Measurements from ENCODE around the gene OGG1. TPM values are rescaled to one million over a fixed set of nuclear protein-coding genes. Genes with fewer than 3 reads are reported as not detected.

Gene OGG1
- total RNA-seq, 1 donor from 2014 or later = 38.4 TPM

DNA sequence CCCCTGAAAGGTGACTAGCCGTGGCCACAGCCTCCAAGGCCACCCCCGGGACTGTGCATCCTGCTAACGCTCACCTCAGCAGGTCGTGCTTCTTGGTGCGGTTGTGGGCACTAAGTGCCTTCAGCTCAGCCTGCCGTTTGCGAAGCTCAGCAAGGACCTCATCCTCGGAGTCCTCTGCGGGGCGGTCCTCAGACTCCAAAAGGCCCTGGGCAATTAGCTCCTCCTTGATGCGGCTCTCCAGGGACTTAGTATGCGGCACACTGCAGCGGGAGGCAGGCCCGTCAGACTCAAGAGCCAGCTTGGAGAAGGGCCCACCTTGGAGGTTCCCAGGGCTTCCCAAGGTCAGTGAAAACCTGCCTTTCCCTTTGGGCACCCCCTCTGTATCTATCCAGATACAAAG, 34.2 kb downstream of the OGG1 start:
- Mint-ChIP-seq H3K4me1 (ENCODE audit: low read depth) (peaks cover 55% of the 10 kb centered on the region), H3K9me3 (no peaks in the 10 kb centered on the region), H3K4me3 (ENCODE audit: low read depth) (no peak overlapping the region), H3K27me3 (ENCODE audit: low read depth) (no peaks in the 10 kb centered on the region), H3K36me3 (ENCODE audit: low read depth) (peaks cover 76% of the 10 kb centered on the region), H3K27ac (no peak overlapping the region)
- intact Hi-C loops (cut with micrococcal nuclease) = no loop called here
- DNase-seq (ENCODE audit: low spot score) = no peak

DNA sequence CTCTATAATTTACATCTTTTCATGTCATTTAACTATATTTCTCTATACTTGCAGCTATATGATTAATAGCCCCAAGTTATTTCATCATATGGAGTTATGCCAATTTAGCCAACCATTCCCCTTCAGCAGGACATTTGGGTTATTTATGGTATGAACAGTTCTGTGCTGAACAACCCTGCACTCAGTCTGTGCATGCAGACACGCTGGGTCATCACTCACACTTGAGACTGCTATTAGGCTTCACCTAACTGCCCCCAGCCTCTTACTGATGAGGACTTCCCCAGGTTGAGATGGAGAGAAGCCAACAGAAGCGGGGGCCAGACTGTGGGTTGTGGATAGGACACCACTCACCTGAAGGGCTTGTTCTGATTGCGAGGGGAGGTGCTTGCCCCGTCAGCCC, 35.2 kb downstream of the OGG1 start:
- Mint-ChIP-seq H3K9me3 (no peaks in the 10 kb centered on the region), H3K27ac (no peak overlapping the region), H3K36me3 (ENCODE audit: low read depth) (peaks cover 78% of the 10 kb centered on the region), H3K27me3 (ENCODE audit: low read depth) (no peaks in the 10 kb centered on the region), H3K4me1 (ENCODE audit: low read depth) (peaks cover 54% of the 10 kb centered on the region), H3K4me3 (ENCODE audit: low read depth) (no peak overlapping the region)
- intact Hi-C loops (cut with micrococcal nuclease) = no loop called here
- DNase-seq (ENCODE audit: low spot score) = no peak

DNA sequence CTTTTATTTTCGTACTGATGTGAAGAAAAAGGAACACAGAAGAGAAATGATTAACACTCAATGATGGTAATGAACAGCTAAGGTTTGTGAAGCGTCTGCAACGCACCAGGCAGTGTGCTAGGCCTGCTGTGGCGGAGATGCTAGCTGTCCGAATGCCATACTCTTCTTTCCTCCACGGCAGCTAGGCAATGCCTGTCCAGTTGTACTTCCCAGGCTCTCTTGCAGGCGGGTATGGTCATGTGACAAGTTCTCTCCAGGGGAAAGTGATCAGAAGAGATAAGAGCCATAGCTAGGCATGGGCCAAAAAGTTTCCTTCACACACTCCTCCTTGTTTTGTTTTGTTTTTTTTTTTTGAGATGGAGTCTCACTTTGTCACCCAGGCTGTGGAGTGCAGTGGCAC, 35.9 kb downstream of the OGG1 start:
- Mint-ChIP-seq H3K9me3 (no peaks in the 10 kb centered on the region), H3K36me3 (ENCODE audit: low read depth) (peaks cover 79% of the 10 kb centered on the region), H3K4me3 (ENCODE audit: low read depth) (no peak overlapping the region), H3K4me1 (ENCODE audit: low read depth) (peaks cover 54% of the 10 kb centered on the region), H3K27ac (peak overlapping the region; percentile 62), H3K27me3 (ENCODE audit: low read depth) (no peaks in the 10 kb centered on the region)
- no peak for DNase-seq (ENCODE audit: low spot score)
- intact Hi-C loops (cut with micrococcal nuclease) = no loop called here

DNA sequence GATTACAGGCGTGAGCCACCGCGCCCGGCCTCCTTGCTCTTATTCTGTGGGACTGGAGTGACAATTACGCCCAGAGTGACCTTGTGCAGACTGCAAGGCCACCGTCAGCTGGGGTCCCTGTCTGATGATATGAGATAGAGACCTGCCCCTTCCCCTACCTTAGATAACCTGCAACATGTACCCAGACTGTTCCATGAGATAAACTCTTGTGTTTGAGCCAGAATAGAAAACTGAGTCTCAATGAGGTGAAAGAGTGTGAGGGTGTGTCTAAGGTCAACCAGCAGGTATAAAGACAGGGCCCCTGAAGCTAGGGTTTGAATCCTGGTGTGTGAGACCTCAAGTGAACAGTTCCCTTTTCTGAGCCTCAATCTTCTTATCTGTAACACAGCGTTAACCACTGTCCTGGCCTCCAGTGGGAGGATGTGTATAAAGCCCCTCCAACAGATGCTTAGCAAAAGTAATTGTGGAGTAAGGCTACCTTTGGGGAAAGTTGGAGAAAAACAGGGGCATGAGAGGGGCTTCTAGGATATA, 36.5 kb downstream of the OGG1 start:
- no peak overlapping the region for H3K4me3 Mint-ChIP-seq (ENCODE audit: low read depth)

DNA sequence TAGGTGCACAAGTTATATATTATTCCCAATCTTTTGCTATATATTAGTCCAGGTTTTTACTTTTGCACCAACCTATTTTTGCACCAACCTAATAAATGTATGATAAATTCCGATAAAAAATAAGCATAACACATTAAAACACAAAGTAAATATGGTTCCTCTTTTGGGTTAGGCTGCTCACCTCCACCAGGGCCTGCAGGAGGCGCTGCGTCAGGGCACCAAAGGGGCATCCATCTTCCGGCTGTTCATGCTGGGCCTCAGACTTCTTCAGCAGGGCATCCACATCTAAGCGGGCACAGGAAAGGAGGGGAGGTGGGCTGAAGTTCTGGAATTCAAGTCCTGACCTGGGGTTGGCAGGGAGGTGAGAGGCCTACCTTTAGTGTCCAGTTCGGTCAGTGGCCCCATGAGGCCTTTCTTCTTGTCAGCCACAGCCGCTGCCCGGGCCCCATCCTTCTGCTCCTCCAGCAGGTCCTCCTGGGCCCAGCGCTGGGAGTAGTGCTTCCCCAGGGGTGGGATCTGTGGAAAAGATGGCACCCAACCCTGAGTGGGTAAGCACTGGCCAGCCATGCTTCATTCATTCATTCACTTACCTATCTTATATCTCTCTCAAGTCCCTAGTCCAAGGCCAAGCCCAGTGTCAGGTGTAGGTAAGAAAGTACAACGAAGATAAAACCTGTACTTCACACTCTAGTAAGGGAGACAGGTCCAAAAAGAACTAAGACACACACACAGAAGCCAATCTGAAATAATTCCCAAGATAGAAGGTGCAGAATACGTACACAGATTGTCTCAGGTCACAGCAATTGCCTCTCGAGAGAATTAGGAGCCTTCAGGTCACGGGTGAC, 37.3 kb downstream of the OGG1 start:
- DNase-seq (ENCODE audit: low spot score) = no peak
- peak overlapping the region; percentile 94 for H3K27ac Mint-ChIP-seq
- H3K36me3 Mint-ChIP-seq (ENCODE audit: low read depth) = peaks cover 79% of the 10 kb centered on the region
- H3K4me1 Mint-ChIP-seq (ENCODE audit: low read depth) = peaks cover 58% of the 10 kb centered on the region
- H3K9me3 Mint-ChIP-seq = no peaks in the 10 kb centered on the region
- H3K4me3 Mint-ChIP-seq (ENCODE audit: low read depth) = peak overlapping the region; percentile 60
- intact Hi-C loops (cut with micrococcal nuclease) = loop anchor here (1.0 kb wide), 1 partner anchor 9 kb away; no protein-coding TSS in a partner anchor
- H3K27me3 Mint-ChIP-seq (ENCODE audit: low read depth) = no peaks in the 10 kb centered on the region

More for the DNA sequence above, 36.5 kb downstream of the OGG1 start:
- H3K27ac Mint-ChIP-seq = peak overlapping the region; percentile 56
- intact Hi-C loops (cut with micrococcal nuclease) = no loop called here
- H3K36me3 Mint-ChIP-seq (ENCODE audit: low read depth) = peaks cover 80% of the 10 kb centered on the region
- peaks cover 56% of the 10 kb centered on the region for H3K4me1 Mint-ChIP-seq (ENCODE audit: low read depth)
- H3K9me3 Mint-ChIP-seq = no peaks in the 10 kb centered on the region
- DNase-seq (ENCODE audit: low spot score) = no peak
- H3K27me3 Mint-ChIP-seq (ENCODE audit: low read depth) = no peaks in the 10 kb centered on the region

- peak; percentile 34 for DNase-seq (ENCODE audit: low spot score)
- peak overlapping the region; percentile 94 for H3K27ac Mint-ChIP-seq
- intact Hi-C loops (cut with micrococcal nuclease) = loop anchor here (1.0 kb wide), 1 partner anchor 9 kb away; no protein-coding TSS in a partner anchor
Observed at GRCh38 chr3:9787714-9788113, 38.0 kb downstream of the OGG1 start.

DNA sequence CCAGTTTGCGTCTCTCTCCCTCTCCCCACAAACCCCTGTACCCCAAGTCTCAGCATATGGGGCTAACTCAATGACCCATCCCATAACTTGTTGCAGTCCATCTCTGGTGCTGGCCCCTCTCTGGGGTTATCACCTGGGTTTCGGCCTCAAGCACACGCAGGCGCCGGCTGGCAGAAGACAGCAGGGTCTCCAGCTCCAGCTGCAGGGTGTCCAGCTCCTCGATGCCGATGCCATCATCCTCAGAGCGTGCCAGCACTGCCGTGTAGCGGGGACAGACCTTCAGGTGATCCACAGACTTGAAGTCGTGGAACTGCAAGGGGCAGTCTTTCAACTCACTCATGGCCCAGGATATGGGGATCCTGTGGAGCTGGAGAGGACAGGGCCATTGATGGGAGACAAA, 41.4 kb downstream of the OGG1 start:
- Mint-ChIP-seq H3K9me3 (no peaks in the 10 kb centered on the region), H3K27ac (peak overlapping the region; percentile 98), H3K4me3 (ENCODE audit: low read depth) (peak overlapping the region; percentile 99), H3K36me3 (ENCODE audit: low read depth) (peaks cover 71% of the 10 kb centered on the region), H3K4me1 (ENCODE audit: low read depth) (peaks cover 61% of the 10 kb centered on the region), H3K27me3 (ENCODE audit: low read depth) (no peaks in the 10 kb centered on the region)
- intact Hi-C loops (cut with micrococcal nuclease) = loop anchor here (5.0 to 10.0 kb wide), 2 partner anchors 141 to 454 kb away; partner anchors contain the start of genes CRELD1 and TATDN2
- DNase-seq (ENCODE audit: low spot score) = no peak

More at GRCh38 chr3:9787714-9788113, 38.0 kb downstream of the OGG1 start:
- peaks cover 53% of the 10 kb centered on the region for H3K4me1 Mint-ChIP-seq (ENCODE audit: low read depth)
- H3K9me3 Mint-ChIP-seq = no peaks in the 10 kb centered on the region
- peaks cover 73% of the 10 kb centered on the region for H3K36me3 Mint-ChIP-seq (ENCODE audit: low read depth)
- peak overlapping the region; percentile 60 for H3K4me3 Mint-ChIP-seq (ENCODE audit: low read depth)
- H3K27me3 Mint-ChIP-seq (ENCODE audit: low read depth) = no peaks in the 10 kb centered on the region

DNA sequence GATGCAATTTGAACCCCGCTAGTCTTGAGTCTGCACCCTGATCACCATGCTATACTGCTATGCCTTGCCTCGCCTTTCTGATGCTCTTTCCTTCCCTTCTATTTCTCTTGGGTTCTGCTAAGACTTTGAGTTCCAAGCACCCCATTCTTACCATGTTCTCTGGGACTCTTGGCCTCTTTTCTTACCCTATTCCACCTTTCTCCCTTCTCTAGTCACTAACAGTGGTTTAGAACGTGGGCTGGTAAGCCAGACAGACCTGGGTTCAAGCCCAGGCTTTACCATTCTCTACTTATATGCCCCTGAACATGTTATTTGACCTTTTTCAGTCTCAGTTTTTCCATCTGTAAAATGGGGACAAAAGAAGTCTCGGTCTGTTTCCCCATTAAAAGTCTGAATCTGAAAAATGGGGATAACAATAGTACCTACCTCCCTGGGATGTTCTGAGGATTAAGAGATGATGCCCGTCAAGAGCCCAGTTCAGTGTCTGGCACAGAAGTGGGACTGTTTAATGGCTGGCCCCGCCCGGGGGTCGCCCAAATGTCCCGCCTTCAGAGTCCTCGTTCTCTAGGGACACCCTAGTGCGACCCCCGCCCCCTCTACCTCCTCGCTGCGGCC, 42.1 kb downstream of the OGG1 start:
- DNase-seq (ENCODE audit: low spot score) = no peak
- intact Hi-C loops (cut with micrococcal nuclease) = loop anchor here (1.0 to 10.0 kb wide), 9 partner anchors 14 to 453 kb away; partner anchors contain the start of genes BRPF1, CAMK1, CRELD1 and MTMR14
- H3K27me3 Mint-ChIP-seq (ENCODE audit: low read depth) = no peaks in the 10 kb centered on the region
- H3K36me3 Mint-ChIP-seq (ENCODE audit: low read depth) = peaks cover 70% of the 10 kb centered on the region
- peaks cover 56% of the 10 kb centered on the region for H3K4me1 Mint-ChIP-seq (ENCODE audit: low read depth)
- H3K4me3 Mint-ChIP-seq (ENCODE audit: low read depth) = peak overlapping the region; percentile 99
- H3K9me3 Mint-ChIP-seq = no peaks in the 10 kb centered on the region
- H3K27ac Mint-ChIP-seq = peak overlapping the region; percentile 98

DNA sequence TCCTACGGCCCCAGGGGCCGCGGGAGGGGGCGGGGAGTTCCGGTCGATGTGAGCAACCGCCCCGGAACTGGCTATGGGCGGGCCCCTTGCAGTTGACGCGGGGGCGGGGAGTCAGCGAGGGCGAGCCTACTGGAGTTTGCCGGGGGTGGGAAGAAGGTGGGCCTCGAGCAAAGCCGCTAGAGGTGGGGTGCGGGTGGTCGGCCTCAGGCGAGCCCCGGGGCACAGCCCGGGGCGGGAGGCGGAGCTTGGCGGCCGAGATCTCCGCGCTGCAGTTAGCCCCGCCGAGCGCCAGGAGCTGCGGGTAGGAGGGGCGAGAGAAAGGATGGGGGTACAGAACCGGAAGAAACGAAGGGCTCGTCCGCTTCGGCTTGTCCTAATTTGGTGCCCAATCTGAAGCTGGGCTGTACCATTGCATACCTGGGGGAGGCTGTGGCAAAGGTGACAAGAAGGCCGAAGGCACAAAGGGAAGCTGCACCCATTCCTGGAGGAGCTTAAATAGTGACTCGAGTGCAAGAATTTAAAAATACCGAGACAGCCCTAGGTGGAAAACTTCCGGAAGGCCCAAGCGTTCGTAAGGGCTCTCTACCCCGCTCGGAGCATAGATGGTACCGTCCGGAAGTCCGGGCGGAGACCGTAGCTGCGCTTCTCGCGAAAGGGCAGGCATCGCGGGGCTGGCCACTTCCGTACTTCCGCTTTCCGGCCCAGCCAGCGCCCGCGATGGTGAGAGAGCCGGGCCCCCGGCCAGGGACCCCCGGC, 42.8 kb downstream of the OGG1 start, which contains the start of the genes ARPC4 and TADA3:
Gene ARPC4, plus strand, starts transcription at position 678 of the 756 bp plus-strand sequence. Its CDS starts 40 bp downstream, at position 718.
Gene TADA3, minus strand, starts transcription at position 69 of the 756 bp plus-strand sequence. CDS start 1,007 bp downstream, outside the sequence.
- DNase-seq (ENCODE audit: low spot score) = peak; percentile 90
- H3K27me3 Mint-ChIP-seq (ENCODE audit: low read depth) = no peaks in the 10 kb centered on the region
- H3K27ac Mint-ChIP-seq = peak within 1 kb of the TSS; percentile 98
- peak within 1 kb of the TSS; percentile 99 for H3K4me3 Mint-ChIP-seq (ENCODE audit: low read depth)
- no peaks in the 10 kb centered on the region for H3K9me3 Mint-ChIP-seq
- intact Hi-C loops (cut with micrococcal nuclease) = loop anchor here (1.0 to 10.0 kb wide), 9 partner anchors 14 to 452 kb away; partner anchors contain the start of genes BRPF1, CAMK1, CRELD1 and MTMR14
- peaks cover 55% of the 10 kb centered on the region for H3K4me1 Mint-ChIP-seq (ENCODE audit: low read depth)
- H3K36me3 Mint-ChIP-seq (ENCODE audit: low read depth) = peaks cover 70% of the 10 kb centered on the region

DNA sequence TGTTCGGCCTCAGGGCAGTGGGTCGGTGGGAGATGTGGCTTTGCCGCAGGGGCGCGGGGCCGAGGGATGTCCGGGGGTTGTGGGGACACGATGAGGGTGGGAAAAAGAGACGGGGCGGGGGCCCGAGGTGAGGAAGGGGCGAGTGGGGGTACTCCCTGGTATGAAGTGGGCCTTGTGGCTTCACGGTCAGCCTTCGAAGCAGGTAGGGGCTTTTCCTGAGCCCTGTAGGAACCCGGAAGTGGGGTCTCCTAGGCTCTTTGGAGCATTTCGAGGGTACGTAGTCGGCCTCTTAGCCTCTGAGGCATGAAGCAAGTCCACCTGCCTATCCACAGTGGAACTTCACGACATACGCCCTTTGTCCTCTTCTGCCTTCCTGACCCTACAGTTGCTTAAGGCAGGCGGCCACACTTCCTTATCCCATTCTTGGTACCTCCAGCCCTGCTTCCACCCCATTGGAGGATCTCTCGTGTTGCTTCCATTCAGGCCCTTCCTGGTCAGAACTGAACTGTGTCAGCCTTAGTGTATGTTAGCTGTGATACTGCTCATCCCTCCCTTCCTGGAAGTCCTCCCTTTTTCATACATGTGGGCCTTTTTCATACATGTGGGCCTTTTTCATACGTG, 43.5 kb downstream of the OGG1 start:
- H3K4me1 Mint-ChIP-seq (ENCODE audit: low read depth) = peaks cover 53% of the 10 kb centered on the region
- no peaks in the 10 kb centered on the region for H3K27me3 Mint-ChIP-seq (ENCODE audit: low read depth)
- intact Hi-C loops (cut with micrococcal nuclease) = loop anchor here (2.0 to 10.0 kb wide), 5 partner anchors 50 to 452 kb away; partner anchors contain the start of genes CRELD1, MTMR14, SETD5 and TATDN2
- peak; percentile 17 for DNase-seq (ENCODE audit: low spot score)
- peaks cover 73% of the 10 kb centered on the region for H3K36me3 Mint-ChIP-seq (ENCODE audit: low read depth)
- no peaks in the 10 kb centered on the region for H3K9me3 Mint-ChIP-seq
- peak overlapping the region; percentile 98 for H3K27ac Mint-ChIP-seq
- H3K4me3 Mint-ChIP-seq (ENCODE audit: low read depth) = peak overlapping the region; percentile 99

DNA sequence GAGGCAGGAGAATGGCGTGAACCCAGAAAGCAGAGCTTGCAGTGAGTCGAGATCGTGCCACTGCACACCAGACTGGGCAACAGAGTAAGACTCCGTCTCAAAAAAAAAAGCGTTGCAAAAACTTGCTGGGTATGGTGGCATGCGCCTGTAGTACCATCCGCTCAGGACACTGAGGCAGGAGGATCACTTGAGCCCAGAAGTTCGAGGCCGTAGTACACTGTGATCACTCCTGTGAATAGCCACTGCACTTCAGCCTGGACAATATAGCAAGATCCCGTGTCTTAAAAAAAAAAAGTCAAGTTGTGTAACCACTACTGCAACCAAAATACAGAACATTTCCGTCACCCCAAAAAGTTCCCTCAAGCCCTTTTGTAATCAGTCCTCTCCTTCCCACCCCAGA, 44.6 kb downstream of the OGG1 start:
- H3K27me3 Mint-ChIP-seq (ENCODE audit: low read depth) = no peaks in the 10 kb centered on the region
- H3K4me3 Mint-ChIP-seq (ENCODE audit: low read depth) = peak overlapping the region; percentile 99
- peak overlapping the region; percentile 50 for H3K27ac Mint-ChIP-seq
- no peaks in the 10 kb centered on the region for H3K9me3 Mint-ChIP-seq
- no peak for DNase-seq (ENCODE audit: low spot score)
- peaks cover 49% of the 10 kb centered on the region for H3K4me1 Mint-ChIP-seq (ENCODE audit: low read depth)
- intact Hi-C loops (cut with micrococcal nuclease) = loop anchor here (5.0 to 10.0 kb wide), 2 partner anchors 138 to 450 kb away; partner anchors contain the start of genes CRELD1 and TATDN2
- peaks cover 74% of the 10 kb centered on the region for H3K36me3 Mint-ChIP-seq (ENCODE audit: low read depth)
